ENCODE measurements around the gene PTPN21. TPM values are rescaled to one million over a fixed set of nuclear protein-coding genes. Genes with fewer than 3 reads are reported as not detected.

PTPN21 gene
- under 1 TPM; 0.19 to 0.30 TPM for total RNA-seq

DNA sequence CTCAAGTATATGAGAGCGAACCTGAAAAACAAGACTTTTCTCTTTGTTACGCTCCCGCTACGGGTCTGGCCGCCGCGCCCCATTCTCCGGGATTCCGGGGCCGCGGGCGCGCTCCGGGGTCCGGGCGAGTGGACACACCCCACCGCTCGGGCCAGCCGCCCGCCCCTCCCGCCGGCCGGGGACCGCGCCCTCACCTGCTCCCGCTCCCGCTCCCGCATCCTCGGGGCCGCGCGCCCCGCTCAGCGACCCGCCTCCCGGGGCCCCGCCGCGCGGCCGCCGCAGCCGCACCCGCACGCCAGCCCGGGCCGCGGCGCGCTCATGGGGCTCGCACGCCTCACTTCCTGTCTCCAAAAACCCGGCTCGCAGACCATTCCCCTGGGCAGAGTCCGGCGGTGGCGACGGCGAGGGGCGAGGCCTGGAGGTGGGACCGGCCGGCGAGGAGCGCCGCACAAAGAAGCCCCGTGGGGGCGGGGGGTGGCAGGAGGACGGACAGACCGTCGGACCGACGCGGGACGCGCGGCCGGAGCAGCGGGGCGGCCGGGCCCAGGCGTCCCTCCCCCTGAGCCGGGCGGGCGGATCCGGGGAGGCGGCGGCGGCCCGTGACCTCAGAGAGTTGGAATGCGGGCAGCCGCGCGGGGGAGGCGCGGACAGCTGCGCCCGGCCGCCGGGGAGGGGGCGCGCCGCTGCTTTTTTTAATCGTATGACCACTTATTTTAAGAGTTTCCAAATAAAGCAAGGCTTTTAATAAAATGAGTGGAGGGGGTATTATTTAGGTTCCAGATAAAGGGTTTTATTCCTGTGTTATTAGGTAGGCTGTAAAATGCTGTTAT is at the start of gene PTPN21:
Gene PTPN21 (minus strand): TSS at position 551 of the 830 bp plus-strand sequence. CDS start 4,590 bp downstream, outside the sequence.
- ChIA-PET POLR2A (no interaction called here), CTCF (no interaction called here)

GRCh38 chr14:88604212-88604611 is 49.4 kb upstream of the PTPN21 start:
- CTCF ChIA-PET, result no interaction called here
- POLR2A ChIA-PET, result no interaction called here

- ChIA-PET CTCF (no interaction called here), POLR2A (no interaction called here)
Observed at GRCh38 chr14:88599761-88600439, 45.1 kb upstream of the PTPN21 start.

DNA sequence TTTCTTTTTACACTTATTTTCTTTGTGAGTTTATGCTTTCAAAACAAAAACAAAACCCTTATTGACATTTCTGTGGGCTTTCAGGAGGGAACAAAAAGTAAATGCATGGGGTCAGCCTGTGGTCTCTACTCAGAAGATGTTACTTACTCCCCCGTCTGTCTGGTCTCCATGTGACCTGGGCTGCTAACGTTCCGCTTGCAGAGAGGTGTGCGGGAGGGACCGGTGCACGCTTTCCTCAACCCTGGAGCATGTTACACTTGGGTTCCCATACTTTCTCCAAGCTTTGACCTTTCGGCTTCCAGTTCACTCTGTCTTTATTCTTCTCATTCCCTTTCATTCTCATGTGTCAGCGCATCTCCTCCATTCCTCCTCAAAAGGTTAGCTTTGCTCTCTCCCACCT is 44.5 kb upstream of the PTPN21 start:
- CTCF ChIA-PET, result no interaction called here
- POLR2A ChIA-PET, result no interaction called here

- POLR2A ChIA-PET, result no interaction called here
- CTCF ChIA-PET, result no interaction called here
Observed at GRCh38 chr14:88598097-88598675, 43.4 kb upstream of the PTPN21 start.

DNA sequence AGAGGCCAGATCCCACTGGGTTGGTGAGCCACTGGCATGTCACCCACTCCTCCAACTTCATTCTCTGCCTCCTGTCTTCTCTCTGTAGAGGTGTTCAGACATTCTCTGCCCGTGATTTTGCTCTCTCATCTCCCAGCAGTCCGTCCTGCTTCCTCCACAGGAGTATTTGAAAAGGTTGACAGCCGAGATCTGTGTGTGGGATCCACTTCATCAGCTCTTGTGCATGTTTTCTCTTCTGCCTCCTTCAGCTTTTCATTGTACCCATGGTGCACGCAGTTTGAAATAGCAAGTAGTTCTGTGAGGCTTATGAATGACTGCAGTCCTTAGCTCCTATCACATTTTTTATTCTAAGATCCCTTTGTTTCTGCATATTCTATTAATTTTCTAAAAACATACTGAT is 42.8 kb upstream of the PTPN21 start:
- POLR2A ChIA-PET, result no interaction called here
- CTCF ChIA-PET, result no interaction called here

GRCh38 chr14:88597038-88597437 is 42.2 kb upstream of the PTPN21 start:
- CTCF ChIA-PET, result no interaction called here

DNA sequence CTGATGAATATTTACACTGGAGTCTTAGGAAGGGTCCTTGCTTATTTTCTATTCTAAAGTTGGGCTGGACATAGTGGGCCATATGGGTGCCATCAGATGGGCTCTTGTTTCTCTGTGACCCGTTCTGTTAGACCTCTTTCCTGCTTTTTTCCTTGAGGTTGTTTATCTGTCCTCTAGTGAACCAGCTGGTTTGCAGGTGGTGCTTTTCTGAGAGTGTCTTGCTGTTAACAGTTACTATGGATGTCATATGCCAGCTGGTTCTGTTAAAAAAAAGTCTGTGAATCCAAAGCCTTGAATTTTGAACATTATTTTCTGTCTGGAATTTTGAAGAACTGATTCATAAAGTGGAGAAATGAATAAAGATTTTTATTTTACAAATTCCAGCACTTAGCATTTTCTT is 37.2 kb upstream of the PTPN21 start:
- ChIA-PET CTCF (no interaction called here), POLR2A (no interaction called here)

More at GRCh38 chr14:88597038-88597437, 42.2 kb upstream of the PTPN21 start:
- POLR2A ChIA-PET, result no interaction called here

DNA sequence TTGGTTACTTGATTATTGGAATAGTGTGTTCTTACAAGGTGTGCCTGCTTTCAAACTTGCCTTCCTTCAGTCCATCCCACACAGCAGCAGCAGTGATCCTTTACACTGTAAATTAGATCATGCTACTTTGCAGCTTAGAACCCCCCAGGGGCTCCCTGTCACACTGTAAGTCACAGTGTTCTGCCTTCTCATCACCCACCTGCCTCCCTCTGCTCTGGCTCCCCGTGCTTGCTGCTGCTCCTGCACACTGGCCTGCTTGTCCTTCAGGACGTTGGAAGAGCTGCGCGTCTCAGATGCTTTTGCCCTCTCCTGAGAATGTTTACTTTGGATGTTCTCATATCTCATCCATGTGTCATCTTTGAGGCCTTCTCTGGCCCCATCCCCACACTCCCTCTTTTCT is 35.4 kb upstream of the PTPN21 start:
- ChIA-PET POLR2A (no interaction called here), CTCF (no interaction called here)

- ChIA-PET CTCF (no interaction called here), POLR2A (no interaction called here)
Observed at GRCh38 chr14:88588081-88588480, 33.3 kb upstream of the PTPN21 start.

GRCh38 chr14:88584451-88584850 is 29.6 kb upstream of the PTPN21 start:
- ChIA-PET CTCF (interaction anchor here (1.8 kb wide), 1 partner anchor 10 kb away, joined by 4 read pairs; no protein-coding TSS in a partner anchor), POLR2A (no interaction called here)

DNA sequence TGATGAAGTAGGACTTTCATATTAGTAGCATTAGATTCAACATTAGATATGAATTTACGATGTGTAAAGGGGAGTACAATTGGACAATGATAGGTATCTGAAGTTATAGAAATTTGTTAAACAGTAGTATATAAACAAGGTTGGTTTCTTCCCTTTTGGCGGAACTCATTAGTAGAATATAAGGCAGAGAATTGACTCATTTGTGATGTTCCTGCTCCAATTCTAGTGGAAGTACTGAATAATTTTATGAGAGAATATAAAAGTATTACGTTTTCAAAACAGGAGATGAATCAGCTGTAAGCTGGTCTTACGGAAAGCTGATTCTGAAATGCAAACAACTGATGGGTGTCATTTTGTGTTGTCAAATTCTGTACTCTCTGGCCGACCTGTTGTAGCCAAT is 21.4 kb upstream of the PTPN21 start:
- CTCF ChIA-PET, result no interaction called here
- POLR2A ChIA-PET, result no interaction called here

DNA sequence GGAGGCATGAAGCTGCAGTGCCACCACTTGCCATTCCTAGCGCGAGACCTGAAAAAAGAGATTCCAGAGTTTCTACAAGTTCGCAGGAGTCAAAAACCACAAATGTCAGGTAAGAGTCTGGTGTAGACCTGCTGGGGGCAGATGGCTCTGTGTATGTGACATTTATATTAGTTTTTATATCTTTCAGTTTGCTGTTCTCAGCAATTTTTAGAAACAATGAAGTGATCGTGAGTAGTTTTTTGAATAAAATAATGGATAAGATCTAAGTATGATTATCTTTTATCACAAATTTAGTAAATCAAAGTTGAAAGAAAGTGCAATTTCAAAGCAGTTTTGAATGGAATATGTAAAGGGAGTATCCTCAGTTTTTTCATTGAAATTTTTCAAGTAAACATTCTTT is 17.3 kb upstream of the PTPN21 start:
- CTCF ChIA-PET, result no interaction called here
- POLR2A ChIA-PET, result no interaction called here

- ChIA-PET CTCF (no interaction called here), POLR2A (no interaction called here)
Observed at GRCh38 chr14:88568196-88568595, 13.4 kb upstream of the PTPN21 start.

DNA sequence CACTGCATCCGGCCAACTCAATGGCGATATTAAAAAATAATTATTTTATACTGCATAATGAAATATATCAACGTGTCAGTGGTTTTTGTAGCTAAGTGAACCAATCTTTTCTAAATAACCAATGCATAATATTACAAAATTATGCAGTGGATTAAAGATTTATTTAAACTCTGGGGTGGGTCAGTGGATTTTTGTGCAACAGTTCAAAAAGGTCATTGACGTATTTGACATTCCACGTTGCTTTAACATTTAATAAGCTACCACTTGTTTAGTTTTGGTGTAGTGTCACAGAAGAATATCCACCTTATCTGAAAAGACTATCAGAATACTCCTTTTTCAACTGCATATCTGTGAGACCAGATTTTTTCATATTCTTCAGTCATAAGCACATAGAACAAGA is 10.6 kb upstream of the PTPN21 start:
- ChIA-PET CTCF (no interaction called here), POLR2A (interaction anchor here (0.8 kb wide), 1 partner anchor 43 kb away, joined by 3 read pairs; no protein-coding TSS in a partner anchor)

DNA sequence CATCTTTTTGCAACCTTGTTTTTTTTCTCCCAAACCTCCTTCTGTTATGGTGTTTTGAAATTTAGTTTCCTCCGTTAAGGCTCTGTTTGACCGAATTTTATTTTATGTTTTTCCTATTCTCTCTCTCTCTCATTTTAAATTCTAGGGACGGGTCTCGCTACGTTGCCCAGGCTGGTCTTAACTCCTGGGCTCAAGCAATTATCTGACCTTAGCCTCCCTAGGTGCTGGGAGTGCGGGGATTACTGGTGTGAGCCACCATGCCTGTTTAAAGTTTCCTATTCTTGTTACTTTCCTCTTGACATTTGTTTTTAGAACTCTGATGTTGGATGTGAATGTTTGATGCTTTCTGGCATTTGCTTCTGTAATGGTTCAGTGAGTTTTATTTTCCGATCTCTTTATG is 9.0 kb upstream of the PTPN21 start:
- ChIA-PET CTCF (no interaction called here), POLR2A (no interaction called here)

GRCh38 chr14:88562831-88563686 is 8.3 kb upstream of the PTPN21 start, which contains the start of gene ZC3H14:
ZC3H14 (plus strand) TSS chr14:88563037; CDS start chr14:88563134, 97 bp downstream.
- ChIA-PET POLR2A (no interaction called here), CTCF (no interaction called here)

DNA sequence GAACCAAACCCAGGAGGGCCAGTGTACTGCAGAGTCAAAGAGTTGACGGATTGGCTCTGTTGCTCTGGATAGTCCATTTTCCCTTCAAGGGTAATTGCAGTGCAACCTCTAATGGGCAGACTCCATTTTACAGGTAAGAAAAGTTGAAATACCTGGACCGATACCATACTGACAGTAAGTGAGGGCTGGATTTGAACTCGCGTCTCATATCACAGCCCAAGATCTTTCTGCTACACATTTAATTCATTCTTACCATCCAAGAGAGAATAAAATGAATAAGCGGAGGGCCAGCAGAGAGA is 7.7 kb upstream of the PTPN21 start:
- ChIA-PET CTCF (no interaction called here), POLR2A (no interaction called here)

DNA sequence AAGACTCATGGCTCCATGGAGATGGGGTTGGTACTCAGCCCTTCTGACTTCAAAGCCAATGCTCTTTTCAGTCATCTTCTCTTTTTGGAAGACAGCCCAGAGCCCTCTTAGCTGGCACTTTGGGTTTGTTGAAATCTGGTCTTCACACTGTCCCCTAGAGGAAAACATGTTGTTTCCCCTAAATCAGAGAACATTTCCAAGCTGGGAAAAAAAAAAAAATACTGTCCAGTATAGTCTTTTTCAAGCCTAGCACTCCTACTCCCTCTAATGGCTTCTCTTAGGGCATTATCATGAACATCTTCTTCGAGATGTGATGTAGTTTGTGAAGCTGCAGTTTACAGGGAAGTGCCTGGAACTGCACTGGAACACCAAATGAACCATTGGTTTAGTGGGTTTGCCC is 5.0 kb upstream of the PTPN21 start:
- CTCF ChIA-PET, result no interaction called here
- POLR2A ChIA-PET, result no interaction called here

DNA sequence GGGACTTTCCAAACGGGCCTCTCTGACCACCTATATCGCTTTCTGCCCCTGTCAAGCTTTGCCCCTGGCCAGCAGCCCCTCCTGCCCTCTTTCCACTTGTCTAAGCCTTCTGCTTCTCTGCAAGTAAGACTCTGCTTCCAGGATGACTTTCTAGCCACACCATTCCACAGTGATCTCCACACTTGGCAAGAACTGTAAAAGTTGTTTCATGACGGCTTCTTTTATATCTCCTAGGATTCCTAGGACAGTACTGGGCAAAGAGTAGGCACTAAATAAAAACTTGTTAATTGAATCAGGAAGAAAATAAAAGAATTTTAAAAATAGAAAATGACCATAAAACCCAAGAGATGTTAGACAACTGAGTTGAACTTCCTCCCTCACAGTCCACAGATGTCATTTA is 1.8 kb upstream of the PTPN21 start:
- POLR2A ChIA-PET, result no interaction called here
- CTCF ChIA-PET, result interaction anchor here (0.9 to 1.5 kb wide), 2 partner anchors 67 to 1387 kb away, joined by 3 to 4 read pairs; no protein-coding TSS in a partner anchor

All from activated CD8-positive, alpha-beta memory T cell treated with anti-CD3 and anti-CD28 coated beads for 36 hours (primary cell).